Parathyroid adenoma (tissue), 2 donors: Measurements from ENCODE around the gene DSE.

Source experiments
- H2AFZ ChIP-seq: fragments of 300-600 bp; sonication (generic); one replicate; pipeline ENCODE4 v1.7.0; 2017; ENCODE audit warnings: antibody characterized with exemption, mild to moderate bottlenecking
- H3K27ac ChIP-seq: fragments of 300-600 bp; sonication (generic); one replicate; pipeline ENCODE4 v1.7.0; 2017
- H3K27me3 ChIP-seq: fragments of 300-600 bp; sonication (generic); one replicate; pipeline ENCODE4 v1.7.0; 2017; ENCODE audit warnings: low read length; ENCODE audit not compliant: control insufficient read depth, insufficient read depth
- H3K36me3 ChIP-seq: fragments of 300-600 bp; sonication (generic); one replicate; pipeline ENCODE4 v1.7.0; 2017; ENCODE audit warnings: low read length; ENCODE audit not compliant: control insufficient read depth, insufficient read depth
- H3K4me1 ChIP-seq: fragments of 300-600 bp; sonication (generic); one replicate; pipeline ENCODE4 v1.7.0; 2017; ENCODE audit warnings: control low read depth
- H3K4me2 ChIP-seq: fragments of 300-600 bp; sonication (generic); one replicate; pipeline ENCODE4 v1.7.0; 2017; ENCODE audit warnings: low read length
- H3K4me3 ChIP-seq: fragments of 300-600 bp; sonication (generic); one replicate; pipeline ENCODE4 v1.7.0; 2017; ENCODE audit warnings: low read depth, low read length
- H3K79me2 ChIP-seq: fragments of 300-600 bp; sonication (generic); one replicate; pipeline ENCODE4 v1.7.0; 2017; ENCODE audit warnings: control low read depth
- H3K9ac ChIP-seq: fragments of 300-600 bp; sonication (generic); one replicate; pipeline ENCODE4 v1.7.0; 2017; ENCODE audit warnings: mild to moderate bottlenecking
- H3K9me3 ChIP-seq: fragments of 300-600 bp; sonication (generic); one replicate; pipeline ENCODE4 v1.7.0; 2017; ENCODE audit warnings: low read length; ENCODE audit not compliant: control insufficient read depth
- TF ChIP-seq, protein P1 (sequence below): fragments of 300-600 bp; sonication (generic); IDR thresholded peaks from one replicate; pipeline ENCODE4 v1.7.0; 2017; ENCODE audit warnings: antibody characterized with exemption, mild to moderate bottlenecking
- donor health status: primary hyperparathyroidism.

Gene DSE

GRCh38 chr6:116365743-116366142, 5.0 kb upstream of the DSE start:
- no peaks in the 10 kb centered on the region for H3K36me3 ChIP-seq
- H3K9me3 ChIP-seq = no peaks in the 10 kb centered on the region
- no peak overlapping the region for H3K27ac ChIP-seq
- H3K79me2 ChIP-seq = no peaks in the 10 kb centered on the region
- no peak overlapping the region for H3K9ac ChIP-seq
- H2AFZ ChIP-seq = no peak overlapping the region
- no peak overlapping the region for H3K4me3 ChIP-seq
- TF ChIP-seq, protein P1, sequence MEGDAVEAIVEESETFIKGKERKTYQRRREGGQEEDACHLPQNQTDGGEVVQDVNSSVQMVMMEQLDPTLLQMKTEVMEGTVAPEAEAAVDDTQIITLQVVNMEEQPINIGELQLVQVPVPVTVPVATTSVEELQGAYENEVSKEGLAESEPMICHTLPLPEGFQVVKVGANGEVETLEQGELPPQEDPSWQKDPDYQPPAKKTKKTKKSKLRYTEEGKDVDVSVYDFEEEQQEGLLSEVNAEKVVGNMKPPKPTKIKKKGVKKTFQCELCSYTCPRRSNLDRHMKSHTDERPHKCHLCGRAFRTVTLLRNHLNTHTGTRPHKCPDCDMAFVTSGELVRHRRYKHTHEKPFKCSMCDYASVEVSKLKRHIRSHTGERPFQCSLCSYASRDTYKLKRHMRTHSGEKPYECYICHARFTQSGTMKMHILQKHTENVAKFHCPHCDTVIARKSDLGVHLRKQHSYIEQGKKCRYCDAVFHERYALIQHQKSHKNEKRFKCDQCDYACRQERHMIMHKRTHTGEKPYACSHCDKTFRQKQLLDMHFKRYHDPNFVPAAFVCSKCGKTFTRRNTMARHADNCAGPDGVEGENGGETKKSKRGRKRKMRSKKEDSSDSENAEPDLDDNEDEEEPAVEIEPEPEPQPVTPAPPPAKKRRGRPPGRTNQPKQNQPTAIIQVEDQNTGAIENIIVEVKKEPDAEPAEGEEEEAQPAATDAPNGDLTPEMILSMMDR = no peak
- H3K4me2 ChIP-seq = no peak overlapping the region
- H3K4me1 ChIP-seq = peaks cover 5% of the 10 kb centered on the region
- no peaks in the 10 kb centered on the region for H3K27me3 ChIP-seq

GRCh38 chr6:116366740-116367275, 3.9 kb upstream of the DSE start:
- H2AFZ ChIP-seq = no peak overlapping the region
- H3K9me3 ChIP-seq = no peaks in the 10 kb centered on the region
- H3K4me3 ChIP-seq = no peak overlapping the region
- no peak overlapping the region for H3K27ac ChIP-seq
- H3K36me3 ChIP-seq = no peaks in the 10 kb centered on the region
- no peaks in the 10 kb centered on the region for H3K27me3 ChIP-seq
- no peak overlapping the region for H3K9ac ChIP-seq
- no peak overlapping the region for H3K4me2 ChIP-seq
- TF ChIP-seq, protein P1 = no peak
- no peaks in the 10 kb centered on the region for H3K79me2 ChIP-seq
- peaks cover 5% of the 10 kb centered on the region for H3K4me1 ChIP-seq

- Histone ChIP-seq H2AFZ (peak overlapping the region; percentile 88), H3K4me2 (peak overlapping the region; percentile 90), H3K79me2 (peaks cover 13% of the 10 kb centered on the region), H3K4me1 (peaks cover 5% of the 10 kb centered on the region), H3K36me3 (no peaks in the 10 kb centered on the region), H3K4me3 (peak overlapping the region; percentile 67), H3K9ac (no peak overlapping the region), H3K27ac (peak overlapping the region; percentile 82), H3K27me3 (no peaks in the 10 kb centered on the region), H3K9me3 (no peaks in the 10 kb centered on the region)
- TF ChIP-seq, protein P1 = no peak
These were observed 1.2 kb upstream of the DSE start for GRCh38 chr6:116369540-116369939.

DNA sequence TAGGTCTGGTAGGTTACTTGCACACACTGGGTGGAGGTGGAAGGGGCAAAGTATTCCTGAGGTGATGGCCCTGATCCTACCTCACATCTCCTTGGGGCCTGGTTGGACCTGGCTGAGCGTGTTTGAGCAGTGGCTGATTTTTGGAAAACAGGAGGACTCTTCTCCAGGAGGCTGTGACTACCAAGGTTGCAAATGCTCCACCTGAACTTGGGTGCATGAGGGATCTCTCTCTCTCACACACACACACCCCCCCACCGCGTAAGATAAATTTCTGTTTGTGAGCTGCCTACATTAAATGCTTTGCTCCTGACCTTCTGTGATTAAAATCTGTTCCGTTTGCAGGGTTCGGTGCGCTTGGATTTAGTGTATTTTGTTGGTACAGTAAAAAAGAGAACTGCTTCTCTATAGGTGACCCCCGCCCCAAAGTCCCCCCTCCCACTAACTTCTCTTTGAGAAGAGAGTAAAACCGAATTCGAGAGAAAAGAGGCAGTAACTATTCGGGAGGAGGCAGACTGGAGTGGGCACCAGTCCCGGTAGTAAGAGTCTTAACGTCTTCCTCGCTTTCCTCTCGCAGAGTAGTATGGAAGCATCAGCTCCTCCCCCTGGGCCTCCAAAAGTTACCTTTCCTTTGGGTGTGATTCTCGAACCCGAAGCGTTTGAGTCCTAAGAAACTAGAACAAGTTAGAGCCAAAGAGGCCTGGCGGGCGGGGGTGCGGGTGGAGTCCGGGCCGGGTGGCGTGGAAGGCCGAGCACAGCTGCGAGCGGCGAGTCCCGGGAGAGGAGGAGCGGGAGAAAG, 585 bp upstream of the DSE start:
- H3K9me3 ChIP-seq = no peaks in the 10 kb centered on the region
- peak overlapping the region; percentile 88 for H2AFZ ChIP-seq
- peak overlapping the region; percentile 90 for H3K4me2 ChIP-seq
- H3K4me3 ChIP-seq = peak overlapping the region; percentile 67
- H3K36me3 ChIP-seq = no peaks in the 10 kb centered on the region
- peak overlapping the region; percentile 82 for H3K27ac ChIP-seq
- peak overlapping the region; percentile 6 for H3K9ac ChIP-seq
- peaks cover 5% of the 10 kb centered on the region for H3K4me1 ChIP-seq
- peaks cover 13% of the 10 kb centered on the region for H3K79me2 ChIP-seq
- TF ChIP-seq, protein P1 = no peak
- H3K27me3 ChIP-seq = no peaks in the 10 kb centered on the region
